ENCODE results near the gene ADAMTSL3.

DNA sequence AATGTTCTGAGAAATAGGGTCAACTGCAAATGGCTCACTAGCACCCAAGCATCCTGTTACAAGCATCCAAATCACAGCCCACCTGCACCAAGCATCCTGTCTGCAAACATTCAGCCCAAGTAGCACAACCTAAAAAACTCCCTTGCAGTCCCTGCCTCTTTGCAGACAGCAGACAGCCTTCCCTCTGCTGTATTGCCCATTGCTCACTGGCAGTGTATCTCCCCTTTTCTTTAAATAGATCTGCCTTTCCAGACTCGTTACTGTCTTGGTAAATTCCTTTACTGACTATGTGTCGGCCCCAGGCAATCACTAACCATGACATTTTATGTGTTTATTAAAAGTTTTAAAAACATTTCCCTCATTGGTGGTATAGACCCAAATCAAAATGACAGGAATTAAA, 155.4 kb downstream of the ADAMTSL3 start:
- TF ChIP-seq, protein P1, sequence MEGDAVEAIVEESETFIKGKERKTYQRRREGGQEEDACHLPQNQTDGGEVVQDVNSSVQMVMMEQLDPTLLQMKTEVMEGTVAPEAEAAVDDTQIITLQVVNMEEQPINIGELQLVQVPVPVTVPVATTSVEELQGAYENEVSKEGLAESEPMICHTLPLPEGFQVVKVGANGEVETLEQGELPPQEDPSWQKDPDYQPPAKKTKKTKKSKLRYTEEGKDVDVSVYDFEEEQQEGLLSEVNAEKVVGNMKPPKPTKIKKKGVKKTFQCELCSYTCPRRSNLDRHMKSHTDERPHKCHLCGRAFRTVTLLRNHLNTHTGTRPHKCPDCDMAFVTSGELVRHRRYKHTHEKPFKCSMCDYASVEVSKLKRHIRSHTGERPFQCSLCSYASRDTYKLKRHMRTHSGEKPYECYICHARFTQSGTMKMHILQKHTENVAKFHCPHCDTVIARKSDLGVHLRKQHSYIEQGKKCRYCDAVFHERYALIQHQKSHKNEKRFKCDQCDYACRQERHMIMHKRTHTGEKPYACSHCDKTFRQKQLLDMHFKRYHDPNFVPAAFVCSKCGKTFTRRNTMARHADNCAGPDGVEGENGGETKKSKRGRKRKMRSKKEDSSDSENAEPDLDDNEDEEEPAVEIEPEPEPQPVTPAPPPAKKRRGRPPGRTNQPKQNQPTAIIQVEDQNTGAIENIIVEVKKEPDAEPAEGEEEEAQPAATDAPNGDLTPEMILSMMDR (IDR thresholded peaks at IDR 0.05) = no peak
- no peak for TF ChIP-seq ZFX (IDR thresholded peaks at IDR 0.05; ENCODE audit: borderline replicate concordance)
